HG02981 (cell line): ENCODE measurements around the gene STYXL2.

Experiments
- ATAC-seq: cut with Tn5 transposase; IDR thresholded peaks from one replicate; pipeline ENCODE4 v1.9.1; 2021; ENCODE audit warnings: mild to moderate bottlenecking, moderate library complexity; ENCODE audit not compliant: unreplicated experiment

The STYXL2 gene

DNA sequence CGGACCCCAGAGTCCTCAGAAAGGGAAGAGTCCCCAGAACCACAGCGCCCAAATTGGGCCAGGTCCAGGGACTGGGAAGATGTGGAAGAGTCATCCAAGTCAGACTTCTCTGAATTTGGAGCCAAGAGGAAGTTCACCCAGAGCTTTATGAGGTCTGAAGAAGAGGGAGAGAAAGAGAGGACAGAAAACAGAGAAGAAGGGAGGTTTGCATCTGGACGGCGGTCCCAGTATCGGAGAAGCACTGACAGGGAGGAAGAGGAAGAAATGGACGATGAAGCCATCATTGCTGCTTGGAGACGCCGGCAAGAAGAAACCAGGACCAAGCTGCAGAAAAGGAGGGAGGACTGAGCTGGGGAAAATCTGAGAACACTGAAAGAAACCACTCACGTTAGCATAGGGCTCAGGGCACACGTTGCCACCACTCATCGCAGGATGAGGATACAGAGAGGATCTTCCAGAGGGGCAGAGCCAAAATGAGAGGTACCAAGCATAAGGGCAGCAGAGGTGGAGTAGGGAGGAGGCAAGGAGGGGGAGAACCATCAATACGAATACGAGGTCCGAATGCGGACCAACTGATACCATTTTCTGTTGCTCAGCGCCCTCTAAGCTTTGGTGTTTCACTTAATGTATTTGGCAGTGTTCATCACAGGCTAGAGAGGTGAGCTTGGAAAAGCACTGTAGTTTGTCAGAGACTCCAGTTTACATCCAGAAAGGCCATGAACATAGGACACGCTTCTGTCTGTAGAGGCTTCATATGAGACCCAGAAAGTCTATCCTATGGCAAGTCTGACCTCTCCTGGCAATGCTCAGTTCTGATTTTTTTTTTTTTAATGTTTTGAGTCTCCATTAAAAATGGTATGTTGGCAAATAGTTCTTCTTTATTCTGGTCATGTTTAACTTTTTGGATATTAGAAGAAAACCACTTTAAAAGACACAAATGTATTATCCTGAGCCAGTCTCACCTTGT, 34.7 kb downstream of the STYXL2 start:
- no peak for ATAC-seq

- no peak for ATAC-seq
Observed at GRCh38 chr1:167130829-167131510, 37.1 kb downstream of the STYXL2 start.

- ATAC-seq, result no peak
Observed at GRCh38 chr1:167132301-167133010, 38.6 kb downstream of the STYXL2 start.

- ATAC-seq, result no peak
Observed at GRCh38 chr1:167135281-167135840, 41.5 kb downstream of the STYXL2 start.

DNA sequence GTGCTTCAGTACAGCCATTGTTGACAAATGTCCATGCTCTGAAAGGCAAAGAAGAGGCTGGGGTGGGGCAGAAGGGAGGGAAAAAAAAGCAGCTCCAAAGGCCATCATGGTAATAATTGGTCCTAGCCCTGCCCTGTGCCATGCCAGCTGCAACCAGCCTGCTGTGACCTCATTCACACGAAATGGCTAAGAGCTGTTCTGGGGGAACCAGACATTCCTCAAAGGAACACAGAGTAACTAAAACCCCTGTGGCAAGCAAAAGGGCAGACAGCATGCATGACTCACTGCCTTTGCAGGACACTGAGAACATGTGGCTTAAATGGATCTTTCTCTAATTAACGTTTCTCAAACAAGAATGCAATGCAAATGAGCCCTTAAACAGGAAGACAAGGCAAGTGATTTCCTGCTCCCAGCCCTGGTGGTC, 42.3 kb downstream of the STYXL2 start:
- no peak for ATAC-seq

DNA sequence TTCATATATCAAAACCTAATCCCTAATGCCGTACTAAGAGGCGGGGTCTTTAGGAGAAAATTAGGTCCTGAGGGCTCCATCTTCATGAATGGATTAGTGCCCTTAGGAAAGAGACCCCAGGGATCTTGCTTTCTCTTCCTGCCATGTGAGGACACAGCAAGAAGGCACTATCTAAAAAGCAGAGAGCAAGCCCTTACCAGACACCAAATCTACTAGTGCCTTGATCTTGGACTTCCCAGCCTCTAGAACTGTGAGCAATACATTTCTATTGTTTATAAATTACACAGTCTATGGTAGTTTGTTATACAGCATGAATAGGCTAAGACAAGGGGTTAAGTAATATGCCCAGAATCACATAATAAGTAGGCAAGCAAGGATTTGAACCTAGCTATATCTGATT, 42.9 kb downstream of the STYXL2 start:
- ATAC-seq, result no peak

DNA sequence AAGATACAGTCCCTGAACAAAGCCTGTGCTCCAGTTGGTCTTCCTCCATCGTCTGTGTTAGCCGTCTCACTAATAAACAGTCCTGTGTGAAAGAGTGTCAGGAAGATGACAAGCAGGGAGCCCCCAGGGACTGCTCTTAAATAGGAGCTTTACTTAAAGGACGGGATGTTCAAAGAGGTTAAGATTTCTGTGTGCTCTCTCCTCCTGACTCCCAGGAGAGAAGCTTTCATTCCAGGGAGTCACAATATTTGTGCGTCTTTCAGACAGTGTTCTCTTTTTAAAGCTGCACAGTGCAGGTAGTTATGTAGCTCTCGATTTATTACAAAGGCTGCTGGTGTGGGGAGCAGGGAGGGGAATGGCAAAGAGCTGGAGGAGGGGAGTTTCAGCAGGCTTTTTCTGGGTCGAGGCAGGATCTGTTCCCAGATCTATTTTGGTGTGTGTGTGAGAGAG, 43.5 kb downstream of the STYXL2 start:
- ATAC-seq, result no peak

- no peak for ATAC-seq
Observed at GRCh38 chr1:167137793-167138510, 44.1 kb downstream of the STYXL2 start.

DNA sequence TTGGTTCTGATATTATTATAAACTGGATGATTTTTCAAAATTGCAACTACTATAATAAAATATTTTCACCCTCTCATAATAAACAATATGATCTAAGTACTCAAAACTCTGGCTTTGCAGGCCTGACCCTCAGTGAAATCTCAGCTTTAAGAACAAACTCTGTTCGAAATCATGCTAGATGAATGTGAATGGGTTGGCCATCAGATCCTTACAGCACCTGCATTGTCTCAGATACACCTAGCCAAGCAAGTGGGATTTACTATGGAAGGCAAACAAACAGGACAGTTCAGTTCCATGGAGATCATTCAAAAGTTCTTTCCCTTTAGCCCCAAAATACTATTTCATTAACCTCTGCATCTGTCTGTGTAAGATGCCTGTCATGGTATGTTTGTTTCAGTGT, 44.8 kb downstream of the STYXL2 start:
- no peak for ATAC-seq

DNA sequence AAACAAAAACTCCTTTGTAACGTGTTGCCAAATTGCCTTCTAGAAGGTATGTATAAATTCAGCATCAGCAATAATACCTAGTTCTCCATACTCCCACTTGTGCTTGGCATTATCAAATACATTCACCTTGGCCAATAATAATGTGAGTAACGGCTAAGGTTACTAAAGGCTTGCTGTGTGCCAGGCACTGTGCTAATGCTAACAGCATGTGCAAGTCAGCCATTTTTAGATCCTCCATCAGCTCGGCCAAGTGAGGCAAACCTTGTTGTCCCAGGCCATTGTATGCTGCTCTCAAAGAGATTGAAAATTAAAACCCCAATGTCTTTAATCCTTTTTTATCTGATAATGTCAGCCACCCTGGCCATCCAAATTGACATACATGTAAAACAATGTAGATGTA, 48.1 kb downstream of the STYXL2 start:
- ATAC-seq, result no peak
